ENCODE data around the gene SH2D3A. TPM values are rescaled to one million over a fixed set of nuclear protein-coding genes. Genes with fewer than 3 reads are reported as not detected.
"Not testable (repeated sequence)": the region's sequence is repeated elsewhere in the genome, so short reads cannot be mapped to it uniquely, and the experiment has no call there.

The SH2D3A gene
- total and polyA plus RNA-seq, 2 donors (not counting 1 experiment from before 2014, with no cell fraction given): not detected

DNA sequence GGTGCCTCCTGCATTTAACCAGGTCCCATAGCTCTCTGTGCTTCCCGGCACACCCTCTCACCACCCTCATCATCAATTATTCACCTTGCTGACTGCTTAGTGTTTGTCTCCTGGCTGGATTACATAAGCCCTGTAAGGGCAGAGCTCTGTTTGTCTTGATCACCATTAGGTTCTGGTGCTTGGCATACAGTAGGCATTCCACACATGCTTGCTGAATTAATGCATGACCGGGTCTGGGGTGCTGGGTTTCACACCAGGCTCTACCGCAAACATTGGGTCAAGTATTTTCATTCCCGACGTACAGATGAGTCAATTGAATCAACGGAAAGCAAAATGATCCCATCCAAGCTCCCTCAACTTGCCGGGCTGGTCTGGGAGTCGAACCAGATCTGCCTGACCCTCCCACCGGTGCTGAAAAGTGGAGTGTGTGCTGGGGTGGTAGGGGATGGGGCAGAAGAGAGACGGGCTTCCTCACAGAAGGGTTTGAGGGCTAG is 33.8 kb upstream of the SH2D3A start:
- no peak overlapping the region for H3K4me3 ChIP-seq (replicated peaks in 1 of 4; ENCODE audit: control extremely low read depth in 1 of 4, insufficient read depth in 1 of 4, low read depth in 3 of 4, low read length in 4 of 4)
- no peaks in the 10 kb centered on the region for H3K27me3 ChIP-seq (ENCODE audit: control insufficient read depth, insufficient read depth, low read length)
- H3K4me1 ChIP-seq (ENCODE audit: control insufficient read depth, extremely low read depth, insufficient read depth, low read length): no peaks in the 10 kb centered on the region
- no peak overlapping the region for H2AFZ ChIP-seq (ENCODE audit: low read length)
- H4K20me1 ChIP-seq (ENCODE audit: control insufficient read depth, extremely low read depth, insufficient read depth, low read length): no peaks in the 10 kb centered on the region
- no peaks in the 10 kb centered on the region for H3K79me2 ChIP-seq (ENCODE audit: control insufficient read depth, insufficient read depth, low read length)
- no peak overlapping the region for H3K4me2 ChIP-seq (ENCODE audit: extremely low read depth, insufficient read depth, low read length)
- H3K9me3 ChIP-seq (ENCODE audit: control insufficient read depth, insufficient read depth, low read depth, low read length): no peaks in the 10 kb centered on the region
- H3K9ac ChIP-seq (ENCODE audit: insufficient read depth, low read length): no peak overlapping the region
- H3K27ac ChIP-seq (ENCODE audit: insufficient read depth, low read length): no peak overlapping the region
- no peaks in the 10 kb centered on the region for H3K36me3 ChIP-seq (ENCODE audit: control insufficient read depth, insufficient read depth, low read length)
- TF ChIP-seq CTCF (conservative IDR thresholded peaks at IDR 0.05 in 1 of 2, IDR thresholded peaks at IDR 0.05 in 1 of 2; ENCODE audit: low read depth in 1 of 2, low read length in 2 of 2) (no peak), EZH2 (IDR thresholded peaks at IDR 0.05; ENCODE audit: low read length, missing control alignments) (no peak)
- DNase-seq (ENCODE audit: low read depth in 2 of 2): peak in 1 of 2 donors; percentile 89

GRCh38 chr19:6800160-6800790 is 33.0 kb upstream of the SH2D3A start:
- H3K79me2 ChIP-seq (ENCODE audit: control insufficient read depth, insufficient read depth, low read length); H3K4me1 ChIP-seq (ENCODE audit: control insufficient read depth, extremely low read depth, insufficient read depth, low read length); DNase-seq (ENCODE audit: low read depth in 2 of 2); H3K9ac ChIP-seq (ENCODE audit: insufficient read depth, low read length); H3K4me3 ChIP-seq (replicated peaks in 1 of 4; ENCODE audit: control extremely low read depth in 1 of 4, insufficient read depth in 1 of 4, low read depth in 3 of 4, low read length in 4 of 4); H3K9me3 ChIP-seq (ENCODE audit: control insufficient read depth, insufficient read depth, low read depth, low read length); H2AFZ ChIP-seq (ENCODE audit: low read length); H3K27ac ChIP-seq (ENCODE audit: insufficient read depth, low read length); H4K20me1 ChIP-seq (ENCODE audit: control insufficient read depth, extremely low read depth, insufficient read depth, low read length); H3K27me3 ChIP-seq (ENCODE audit: control insufficient read depth, insufficient read depth, low read length); H3K36me3 ChIP-seq (ENCODE audit: control insufficient read depth, insufficient read depth, low read length); H3K4me2 ChIP-seq (ENCODE audit: extremely low read depth, insufficient read depth, low read length): not testable (repeated sequence)

- TF ChIP-seq CTCF (conservative IDR thresholded peaks at IDR 0.05 in 1 of 2, IDR thresholded peaks at IDR 0.05 in 1 of 2; ENCODE audit: low read depth in 1 of 2, low read length in 2 of 2): no peak
- TF ChIP-seq EZH2 (IDR thresholded peaks at IDR 0.05; ENCODE audit: low read length, missing control alignments): no peak
- Histone ChIP-seq H3K4me3 (replicated peaks in 1 of 4; ENCODE audit: control extremely low read depth in 1 of 4, insufficient read depth in 1 of 4, low read depth in 3 of 4, low read length in 4 of 4) (no peak overlapping the region), H3K4me2 (ENCODE audit: extremely low read depth, insufficient read depth, low read length) (no peak overlapping the region), H2AFZ (ENCODE audit: low read length) (no peak overlapping the region), H3K79me2 (ENCODE audit: control insufficient read depth, insufficient read depth, low read length) (no peaks in the 10 kb centered on the region), H3K27ac (ENCODE audit: insufficient read depth, low read length) (no peak overlapping the region), H3K4me1 (ENCODE audit: control insufficient read depth, extremely low read depth, insufficient read depth, low read length) (no peaks in the 10 kb centered on the region), H3K27me3 (ENCODE audit: control insufficient read depth, insufficient read depth, low read length) (no peaks in the 10 kb centered on the region), H3K36me3 (ENCODE audit: control insufficient read depth, insufficient read depth, low read length) (no peaks in the 10 kb centered on the region), H4K20me1 (ENCODE audit: control insufficient read depth, extremely low read depth, insufficient read depth, low read length) (no peaks in the 10 kb centered on the region), H3K9me3 (ENCODE audit: control insufficient read depth, insufficient read depth, low read depth, low read length) (no peaks in the 10 kb centered on the region), H3K9ac (ENCODE audit: insufficient read depth, low read length) (no peak overlapping the region)
- DNase-seq (ENCODE audit: low read depth in 2 of 2): no peak
These were observed 30.4 kb upstream of the SH2D3A start for GRCh38 chr19:6797646-6798045.

All from fibroblast of lung (primary cell).